B cell (primary cell): ENCODE measurements around the gene CNOT4. TPM values are rescaled to one million over a fixed set of nuclear protein-coding genes. Genes with fewer than 3 reads are reported as not detected.

Experiments
- ATAC-seq: fragments of 200-7000 bp; cut with Tn5 transposase; one replicate; pipeline ENCODE4 v1.10.0; 2021; ENCODE audit warnings: low read depth, mild to moderate bottlenecking, moderate number of reproducible peaks, moderate library complexity
- CTCF ChIA-PET: fragments of 350-600 bp; sonication (Branson Sonifier 250); formaldehyde crosslinking; loops from one replicate; lab custom pipeline; 2021; ENCODE audit warnings: antibody characterized with exemption, inconsistent platforms; lab: Charles Lee
- POLR2A ChIA-PET: fragments of 350-600 bp; sonication (Branson Sonifier 250); formaldehyde crosslinking; loops from one replicate; lab custom pipeline; 2021; ENCODE audit warnings: antibody characterized with exemption; lab: Charles Lee
- DNase-seq: peaks from one replicate; pipeline ENCODE4 v3.0.0; 2013
- H2AFZ ChIP-seq: 2 replicates; pipeline ENCODE4 v1.6.1; 2012; ENCODE audit warnings: mild to moderate bottlenecking, low read depth, low read length; ENCODE audit not compliant: insufficient read depth, poor library complexity, severe bottlenecking
- H3K27ac ChIP-seq, 2 donors: 1 replicate in 1 of 2; 2 replicates in 1 of 2; pipeline ENCODE4 v1.5.1; 2012 to 2013; ENCODE audit warnings: low read length in 2 of 2, mild to moderate bottlenecking in 2 of 2, moderate library complexity in 1 of 2
- H3K27me3 ChIP-seq, 4 experiments: fragments of 200-600 bp in 1 of 4; sonication (generic) in 1 of 4; replicated peaks in 1 of 4; 1 replicate in 2 of 4; 2 replicates in 2 of 4; pipeline versions ENCODE4 v1.6.1 to v1.7.0; 2013 to 2016; ENCODE audit warnings: low read length in 3 of 4, mild to moderate bottlenecking in 2 of 4, mixed read lengths in 1 of 4, moderate library complexity in 1 of 4; ENCODE audit not compliant: insufficient read depth in 4 of 4, control insufficient read depth in 3 of 4; ENCODE audit errors: control extremely low read depth in 1 of 4
- H3K36me3 ChIP-seq, 2 experiments: replicated peaks in 1 of 2; 1 replicate in 1 of 2; 2 replicates in 1 of 2; pipeline versions ENCODE4 v1.6.1 to v1.7.1; 2013; ENCODE audit warnings: low read length in 1 of 2; ENCODE audit not compliant: insufficient read depth in 2 of 2, control insufficient read depth in 1 of 2; ENCODE audit errors: control extremely low read depth in 1 of 2, extremely low read depth in 1 of 2
- H3K4me1 ChIP-seq, 2 donors: fragments of 200-600 bp in 1 of 2; sonication (generic) in 1 of 2; 1 replicate in 1 of 2; 2 replicates in 1 of 2; pipeline versions ENCODE4 v1.5.1 to v1.6.1; 2013 to 2017; ENCODE audit warnings: low read length in 2 of 2; ENCODE audit not compliant: control insufficient read depth in 2 of 2, insufficient read depth in 2 of 2
- H3K4me2 ChIP-seq: replicated peaks from 2 replicates; pipeline ENCODE3; 2012; ENCODE audit warnings: mild to moderate bottlenecking, low read depth, low read length; ENCODE audit not compliant: poor library complexity, severe bottlenecking
- H3K4me3 ChIP-seq, 5 experiments: fragments of 200-600 bp in 1 of 5; sonication (generic) in 1 of 5; 1 replicate in 3 of 5; 2 replicates in 2 of 5; pipeline versions ENCODE4 v1.5.1 to v1.7.0; 2011 to 2016; ENCODE audit warnings: low read length in 4 of 5, mild to moderate bottlenecking in 4 of 5, low read depth in 2 of 5, control low read depth in 1 of 5, moderate library complexity in 1 of 5; ENCODE audit not compliant: insufficient read depth in 1 of 5; ENCODE audit errors: control extremely low read depth in 1 of 5, extremely low read depth in 1 of 5
- H3K79me2 ChIP-seq: fragments of 200-600 bp; sonication (generic); one replicate; pipeline ENCODE4 v1.6.0; 2016; ENCODE audit warnings: low read length; ENCODE audit not compliant: control insufficient read depth, insufficient read depth
- H3K9ac ChIP-seq: fragments of 200-600 bp; sonication (generic); 2 replicates; pipeline ENCODE4 v1.6.1; 2017; ENCODE audit warnings: mild to moderate bottlenecking, low read length, moderate library complexity
- H3K9me3 ChIP-seq, 3 donors: one replicate each; pipeline versions ENCODE4 v1.6.1 to v1.7.1; 2013; ENCODE audit warnings: low read length in 2 of 3; ENCODE audit not compliant: control insufficient read depth in 2 of 3, insufficient read depth in 1 of 3; ENCODE audit errors: control extremely low read depth in 1 of 3
- H4K20me1 ChIP-seq: 2 replicates; pipeline ENCODE4 v1.6.0; 2012; ENCODE audit warnings: mild to moderate bottlenecking, low read length; ENCODE audit not compliant: insufficient read depth, control insufficient read depth, poor library complexity, severe bottlenecking
- H3K27ac Mint-ChIP-seq: one replicate; pipeline ENCODE4 v1.8.0; 2021; ENCODE audit warnings: mixed read lengths
- H3K27me3 Mint-ChIP-seq: one replicate; pipeline ENCODE4 v1.8.0; 2021; ENCODE audit warnings: mixed read lengths
- H3K4me1 Mint-ChIP-seq: one replicate; pipeline ENCODE4 v1.8.0; 2021; ENCODE audit warnings: mixed read lengths
- H3K4me3 Mint-ChIP-seq: one replicate; pipeline ENCODE4 v1.8.0; 2021; ENCODE audit warnings: mixed read lengths
- H3K9me3 Mint-ChIP-seq: one replicate; pipeline ENCODE4 v1.8.0; 2022; ENCODE audit warnings: mixed read lengths; ENCODE audit not compliant: insufficient read depth
- EZH2 ChIP-seq: IDR thresholded peaks from 2 replicates; pipeline ENCODE4 v1.6.1; 2012; ENCODE audit warnings: borderline replicate concordance, low read depth, mild to moderate bottlenecking, moderate library complexity, low read length; ENCODE audit not compliant: insufficient read depth, poor library complexity, severe bottlenecking
- WGBS: methylation state at CpG from one replicate; pipeline ENCODE4 v1.1.5; 2013; ENCODE audit warnings: missing lambda C conversion rate; ENCODE audit not compliant: insufficient coverage; 5-methylcytosine and 5-hydroxymethylcytosine counted together
- intact Hi-C: fragments of 100-400 bp; cut with micrococcal nuclease; formaldehyde crosslinking; loops from one replicate; pipeline ENCODE4 v1.10.0; 2022
- polyA plus RNA-seq: library from polyadenylated mRNA; depleted of rRNA; stranded (reverse); fragments of >200 nt; gene quantifications from 2 replicates; pipeline ENCODE4 v1.2.3, GENCODE V29; 2012
- total RNA-seq, 2 donors: library from RNA; stranded (reverse); fragments of 120-200 nt in 1 of 2; gene quantifications; 1 replicate in 1 of 2; 2 replicates in 1 of 2; pipeline versions ENCODE4 v1.2.3 to v1.2.4, GENCODE V29; 2013 to 2022
- TF ChIP-seq, protein P1 (sequence below): fragments of 200-600 bp; IDR thresholded peaks from one replicate; pipeline ENCODE4 v1.8.0; 2022; ENCODE audit warnings: antibody characterized with exemption, mild to moderate bottlenecking

CNOT4 gene
- total and polyA plus RNA-seq, 2 donors (not counting 1 experiment from before 2014, with no cell fraction given): 9.8 to 52.1 TPM

DNA sequence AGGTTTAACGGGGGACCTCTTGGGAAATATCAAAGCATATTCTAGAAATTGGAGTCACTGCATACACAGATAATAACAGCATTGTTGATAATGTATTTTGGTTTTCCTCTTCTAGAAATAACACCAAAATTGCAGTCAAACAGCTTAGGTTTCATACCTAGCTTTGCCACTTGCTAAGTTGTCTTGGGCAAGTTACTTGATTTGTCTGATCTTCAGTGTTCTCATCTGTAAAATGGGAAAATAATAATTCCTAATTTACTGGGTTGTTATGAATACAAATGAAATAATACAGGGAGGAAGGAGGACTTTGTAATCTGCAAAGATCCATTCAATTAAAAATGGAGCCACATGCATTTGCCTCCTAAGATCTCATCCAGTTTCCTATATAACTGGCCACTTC, 27.6 kb upstream of the CNOT4 start:
- no peaks in the 10 kb centered on the region for H3K36me3 ChIP-seq
- POLR2A ChIA-PET: no interaction called here
- no peak overlapping the region for H3K9ac ChIP-seq
- no CpG with 5 or more reads among the region's 1 CpG for WGBS
- Mint-ChIP-seq H3K9me3 (no peaks in the 10 kb centered on the region), H3K27me3 (peaks cover 5% of the 10 kb centered on the region), H3K4me1 (no peaks in the 10 kb centered on the region), H3K4me3 (no peak overlapping the region), H3K27ac (no peak overlapping the region)
- intact Hi-C loops: no loop called here
- no peak overlapping the region for H2AFZ ChIP-seq
- no peaks in the 10 kb centered on the region for H3K9me3 ChIP-seq
- no peak overlapping the region for H3K4me3 ChIP-seq
- ATAC-seq (no peak), DNase-seq (no peak)
- no peaks in the 10 kb centered on the region for H3K27me3 ChIP-seq
- no peaks in the 10 kb centered on the region for H4K20me1 ChIP-seq
- CTCF ChIA-PET: no interaction called here
- H3K27ac ChIP-seq: no peak overlapping the region
- H3K79me2 ChIP-seq: no peaks in the 10 kb centered on the region
- H3K4me1 ChIP-seq: no peaks in the 10 kb centered on the region
- TF ChIP-seq, protein P1, sequence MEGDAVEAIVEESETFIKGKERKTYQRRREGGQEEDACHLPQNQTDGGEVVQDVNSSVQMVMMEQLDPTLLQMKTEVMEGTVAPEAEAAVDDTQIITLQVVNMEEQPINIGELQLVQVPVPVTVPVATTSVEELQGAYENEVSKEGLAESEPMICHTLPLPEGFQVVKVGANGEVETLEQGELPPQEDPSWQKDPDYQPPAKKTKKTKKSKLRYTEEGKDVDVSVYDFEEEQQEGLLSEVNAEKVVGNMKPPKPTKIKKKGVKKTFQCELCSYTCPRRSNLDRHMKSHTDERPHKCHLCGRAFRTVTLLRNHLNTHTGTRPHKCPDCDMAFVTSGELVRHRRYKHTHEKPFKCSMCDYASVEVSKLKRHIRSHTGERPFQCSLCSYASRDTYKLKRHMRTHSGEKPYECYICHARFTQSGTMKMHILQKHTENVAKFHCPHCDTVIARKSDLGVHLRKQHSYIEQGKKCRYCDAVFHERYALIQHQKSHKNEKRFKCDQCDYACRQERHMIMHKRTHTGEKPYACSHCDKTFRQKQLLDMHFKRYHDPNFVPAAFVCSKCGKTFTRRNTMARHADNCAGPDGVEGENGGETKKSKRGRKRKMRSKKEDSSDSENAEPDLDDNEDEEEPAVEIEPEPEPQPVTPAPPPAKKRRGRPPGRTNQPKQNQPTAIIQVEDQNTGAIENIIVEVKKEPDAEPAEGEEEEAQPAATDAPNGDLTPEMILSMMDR: no peak
- no peak for TF ChIP-seq EZH2
- no peak overlapping the region for H3K4me2 ChIP-seq

GRCh38 chr7:135536150-135536549, 26.2 kb upstream of the CNOT4 start:
- Histone ChIP-seq H3K4me1 (no peaks in the 10 kb centered on the region), H3K27ac (no peak overlapping the region), H3K9me3 (no peaks in the 10 kb centered on the region), H3K4me2 (no peak overlapping the region), H3K79me2 (no peaks in the 10 kb centered on the region), H3K27me3 (no peaks in the 10 kb centered on the region), H3K9ac (no peak overlapping the region), H2AFZ (no peak overlapping the region), H4K20me1 (no peaks in the 10 kb centered on the region), H3K4me3 (no peak overlapping the region), H3K36me3 (no peaks in the 10 kb centered on the region)
- ATAC-seq (no peak), DNase-seq (no peak)
- WGBS: 100% methylated on average over 1 of the region's 7 CpGs
- Mint-ChIP-seq H3K9me3 (no peaks in the 10 kb centered on the region), H3K4me1 (no peaks in the 10 kb centered on the region), H3K27me3 (peaks cover 11% of the 10 kb centered on the region), H3K27ac (no peak overlapping the region), H3K4me3 (no peak overlapping the region)
- ChIA-PET CTCF (no interaction called here), POLR2A (no interaction called here)
- intact Hi-C loops: no loop called here
- TF ChIP-seq, protein P1: no peak
- TF ChIP-seq EZH2: no peak
